Activated naive CD4-positive, alpha-beta T cell treated with anti-CD3 and anti-CD28 coated beads, Interleukin-2, amount 10 ng/mL, durations not matched to agents 7 days and 5 days (primary cell): ENCODE results near the gene VPS45.

ENCODE experiments used
- CTCF ChIA-PET: fragments of 350-600 bp; sonication (Branson Sonifier 250); formaldehyde crosslinking; loops from one replicate; lab custom pipeline; 2021; ENCODE audit warnings: antibody characterized with exemption; lab: Charles Lee
- DNase-seq: peaks from one replicate; pipeline ENCODE4 v3.0.0-alpha.2; 2020
- H3K27ac Mint-ChIP-seq: one replicate; pipeline ENCODE4 v1.8.0; 2021; ENCODE audit warnings: mild to moderate bottlenecking, moderate library complexity, mixed read lengths
- H3K27me3 Mint-ChIP-seq: one replicate; pipeline ENCODE4 v1.8.0; 2021; ENCODE audit warnings: mild to moderate bottlenecking, mixed read lengths
- H3K36me3 Mint-ChIP-seq: one replicate; pipeline ENCODE4 v1.8.0; 2021; ENCODE audit warnings: mixed read lengths
- H3K4me1 Mint-ChIP-seq: one replicate; pipeline ENCODE4 v1.8.0; 2021; ENCODE audit warnings: mixed read lengths
- H3K4me3 Mint-ChIP-seq: one replicate; pipeline ENCODE4 v1.8.0; 2021; ENCODE audit warnings: mild to moderate bottlenecking, moderate library complexity, mixed read lengths
- H3K9me3 Mint-ChIP-seq: one replicate; pipeline ENCODE4 v1.8.0; 2021; ENCODE audit warnings: mixed read lengths

The VPS45 gene

DNA sequence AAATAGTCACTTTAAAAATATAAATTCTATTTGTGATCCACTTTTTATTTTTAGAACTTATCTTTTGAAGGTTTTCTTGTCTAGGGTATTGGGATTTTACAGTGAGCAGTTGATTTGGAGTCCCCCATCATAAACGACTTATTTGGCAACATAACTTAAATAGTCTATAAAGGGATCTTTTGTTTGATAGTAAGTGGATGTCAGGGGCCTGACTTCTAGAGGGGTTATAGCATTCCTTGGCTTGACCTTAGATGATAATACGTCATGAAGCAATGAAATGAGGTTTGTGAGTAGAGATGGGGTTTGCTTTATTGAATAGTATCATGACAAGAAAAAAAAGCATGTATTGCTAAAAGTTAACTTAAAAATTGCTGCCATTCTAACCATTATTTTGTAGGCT is 17.8 kb downstream of the VPS45 start:
- H3K4me1 Mint-ChIP-seq = peaks cover 16% of the 10 kb centered on the region
- no peak overlapping the region for H3K27ac Mint-ChIP-seq

DNA sequence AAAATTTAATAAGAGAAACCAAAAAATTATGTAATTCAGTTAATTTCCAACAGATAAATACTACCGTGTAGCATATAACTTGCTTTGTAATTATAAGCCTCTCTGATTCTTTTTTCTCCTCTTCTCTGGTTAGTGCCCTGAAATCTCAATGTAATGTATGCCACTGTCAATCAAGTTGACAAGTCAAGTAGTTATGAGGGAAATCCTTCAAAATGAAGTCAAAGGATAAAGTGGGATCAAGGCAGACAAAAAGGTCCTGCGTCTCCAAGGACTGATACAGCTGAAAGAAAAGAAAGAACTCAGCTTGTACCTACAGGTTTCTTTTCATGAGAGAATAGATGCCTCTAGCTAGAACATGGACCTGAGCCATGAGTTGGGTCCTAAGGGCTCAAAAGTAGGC is 19.8 kb downstream of the VPS45 start:
- no peaks in the 10 kb centered on the region for H3K9me3 Mint-ChIP-seq
- no peaks in the 10 kb centered on the region for H3K27me3 Mint-ChIP-seq
- CTCF ChIA-PET = interaction anchor here (0.5 kb wide), 1 partner anchor 167 kb away, joined by 3 read pairs; no protein-coding TSS in a partner anchor
- H3K4me3 Mint-ChIP-seq = no peak overlapping the region
- peaks cover 28% of the 10 kb centered on the region for H3K4me1 Mint-ChIP-seq
- peaks cover 41% of the 10 kb centered on the region for H3K36me3 Mint-ChIP-seq
- H3K27ac Mint-ChIP-seq = no peak overlapping the region
- no peak for DNase-seq

More for the DNA sequence above, 17.8 kb downstream of the VPS45 start:
- DNase-seq = no peak
- Mint-ChIP-seq H3K4me3 (no peak overlapping the region), H3K9me3 (no peaks in the 10 kb centered on the region), H3K27me3 (no peaks in the 10 kb centered on the region), H3K36me3 (peaks cover 48% of the 10 kb centered on the region)
- CTCF ChIA-PET = no interaction called here

- H3K36me3 Mint-ChIP-seq = peaks cover 35% of the 10 kb centered on the region
- H3K4me3 Mint-ChIP-seq = no peak overlapping the region
- H3K27me3 Mint-ChIP-seq = no peaks in the 10 kb centered on the region
- peaks cover 46% of the 10 kb centered on the region for H3K4me1 Mint-ChIP-seq
- no peak for DNase-seq
- H3K27ac Mint-ChIP-seq = no peak overlapping the region
- no peaks in the 10 kb centered on the region for H3K9me3 Mint-ChIP-seq
- CTCF ChIA-PET = interaction anchor here (1.3 to 1.5 kb wide), 2 partner anchors 75 to 97 kb away, joined by 3 read pairs; no protein-coding TSS in a partner anchor
Measured at GRCh38 chr1:150089846-150090520, 22.4 kb downstream of the VPS45 start.

DNA sequence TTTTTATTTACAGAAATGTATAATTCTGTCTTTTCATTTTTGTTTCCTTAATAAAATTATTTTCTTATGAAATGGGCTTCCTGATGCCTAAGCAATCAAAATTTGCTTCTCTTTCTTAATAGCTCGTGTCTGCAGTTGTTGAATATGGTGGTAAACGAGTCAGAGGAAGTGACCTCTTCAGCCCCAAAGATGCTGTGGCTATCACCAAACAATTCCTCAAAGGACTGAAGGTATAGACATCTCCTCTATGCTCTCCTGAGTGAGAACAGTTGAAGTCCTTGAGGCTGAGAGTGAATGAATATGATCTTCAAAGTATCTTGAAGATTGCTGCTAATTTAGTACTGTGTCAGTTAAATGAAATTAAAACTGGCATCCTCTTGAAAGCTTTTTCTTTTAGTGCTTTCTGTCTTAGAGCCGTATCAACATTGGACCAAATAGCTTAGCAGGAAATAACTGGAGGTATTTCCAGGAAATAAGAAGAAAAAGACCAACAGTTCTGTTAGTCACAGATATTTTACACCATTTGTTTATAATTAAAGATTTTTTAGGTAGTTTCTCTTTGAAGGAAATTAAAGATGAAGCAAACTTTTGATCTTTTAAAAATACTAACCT is 24.7 kb downstream of the VPS45 start:
- peaks cover 26% of the 10 kb centered on the region for H3K36me3 Mint-ChIP-seq
- H3K27ac Mint-ChIP-seq = peak overlapping the region; percentile 78
- peaks cover 48% of the 10 kb centered on the region for H3K4me1 Mint-ChIP-seq
- DNase-seq = no peak
- H3K27me3 Mint-ChIP-seq = no peaks in the 10 kb centered on the region
- H3K4me3 Mint-ChIP-seq = no peak overlapping the region
- H3K9me3 Mint-ChIP-seq = no peaks in the 10 kb centered on the region
- CTCF ChIA-PET = interaction anchor here (0.9 kb wide), 2 partner anchors 77 to 103 kb away, joined by 3 to 4 read pairs; no protein-coding TSS in a partner anchor

DNA sequence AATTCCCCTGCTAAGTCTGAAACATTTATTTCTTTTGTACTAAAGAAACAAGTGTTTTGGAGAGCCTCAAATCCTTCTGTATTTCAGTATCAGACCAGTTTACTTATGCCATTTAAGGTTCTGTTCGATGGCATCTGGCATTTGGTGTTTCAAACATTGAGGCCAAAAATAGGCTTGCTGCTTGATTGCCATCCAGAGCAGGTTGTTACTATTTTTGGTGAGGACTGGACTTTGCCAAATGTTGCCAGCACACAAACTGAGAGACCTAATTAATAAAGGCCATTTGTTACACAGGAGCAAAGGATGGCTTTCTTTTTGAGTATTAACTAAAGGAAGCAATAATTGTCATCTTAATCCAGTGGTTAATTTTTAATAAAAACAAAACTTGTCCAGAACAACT is 26.2 kb downstream of the VPS45 start:
- Mint-ChIP-seq H3K36me3 (peaks cover 23% of the 10 kb centered on the region), H3K4me3 (no peak overlapping the region), H3K27ac (no peak overlapping the region), H3K27me3 (no peaks in the 10 kb centered on the region), H3K9me3 (no peaks in the 10 kb centered on the region), H3K4me1 (peaks cover 49% of the 10 kb centered on the region)
- CTCF ChIA-PET = no interaction called here
- DNase-seq = no peak

DNA sequence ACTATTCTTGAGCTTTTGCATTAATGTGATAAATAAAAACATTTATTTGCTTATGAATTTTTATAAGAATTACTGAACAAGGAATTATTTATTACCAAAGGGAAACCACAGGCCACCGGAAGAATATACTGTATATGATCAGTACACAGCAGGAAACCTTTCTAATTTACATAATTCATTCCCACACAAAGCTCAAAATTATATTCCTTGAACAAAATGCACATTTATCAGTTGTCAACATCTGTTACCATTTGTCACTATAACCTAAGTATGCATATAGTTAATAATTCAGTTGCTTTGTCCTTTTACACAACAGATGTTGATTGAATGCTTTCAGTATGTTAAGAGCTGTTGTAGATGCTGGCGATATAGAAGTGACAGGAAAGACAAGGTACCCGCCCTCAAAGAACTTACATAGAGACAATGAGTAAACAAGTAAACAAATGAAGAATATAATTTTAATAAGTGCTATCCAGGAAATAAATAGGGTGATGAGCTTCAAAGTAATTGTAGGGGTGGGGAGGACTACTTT is 27.2 kb downstream of the VPS45 start:
- CTCF ChIA-PET = interaction anchor here (1.0 to 1.6 kb wide), 3 partner anchors 9 to 92 kb away, joined by 3 to 6 read pairs (median 4); no protein-coding TSS in a partner anchor
- no peak overlapping the region for H3K4me3 Mint-ChIP-seq
- no peaks in the 10 kb centered on the region for H3K9me3 Mint-ChIP-seq
- no peaks in the 10 kb centered on the region for H3K27me3 Mint-ChIP-seq
- H3K4me1 Mint-ChIP-seq = peaks cover 49% of the 10 kb centered on the region
- no peak overlapping the region for H3K27ac Mint-ChIP-seq
- no peak for DNase-seq
- H3K36me3 Mint-ChIP-seq = peaks cover 20% of the 10 kb centered on the region

DNA sequence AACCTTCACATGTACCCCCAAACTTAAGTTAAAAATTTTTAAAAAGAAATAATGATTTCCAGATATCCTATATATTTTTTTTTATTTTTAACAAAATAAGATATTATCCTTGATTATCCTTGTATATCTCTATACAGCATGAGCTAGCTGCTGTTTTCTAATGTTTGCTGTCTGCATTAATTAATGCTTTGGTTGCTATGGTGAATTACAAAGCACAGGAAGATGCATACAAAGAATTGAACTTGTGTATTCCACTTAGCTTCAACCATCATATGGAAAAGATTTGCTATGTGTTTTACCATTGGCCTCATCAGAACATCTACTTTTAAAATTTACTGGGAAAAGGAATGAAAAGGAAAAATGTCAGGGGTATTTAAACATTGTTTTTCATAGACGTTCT is 35.4 kb downstream of the VPS45 start:
- H3K27ac Mint-ChIP-seq = no peak overlapping the region
- H3K27me3 Mint-ChIP-seq = no peaks in the 10 kb centered on the region
- H3K4me3 Mint-ChIP-seq = no peak overlapping the region
- no peak for DNase-seq
- CTCF ChIA-PET = interaction anchor here (1.7 to 2.7 kb wide), 2 partner anchors 8 to 63 kb away, joined by 4 to 8 read pairs; no protein-coding TSS in a partner anchor
- peaks cover 41% of the 10 kb centered on the region for H3K4me1 Mint-ChIP-seq
- H3K36me3 Mint-ChIP-seq = peaks cover 40% of the 10 kb centered on the region
- H3K9me3 Mint-ChIP-seq = no peaks in the 10 kb centered on the region

DNA sequence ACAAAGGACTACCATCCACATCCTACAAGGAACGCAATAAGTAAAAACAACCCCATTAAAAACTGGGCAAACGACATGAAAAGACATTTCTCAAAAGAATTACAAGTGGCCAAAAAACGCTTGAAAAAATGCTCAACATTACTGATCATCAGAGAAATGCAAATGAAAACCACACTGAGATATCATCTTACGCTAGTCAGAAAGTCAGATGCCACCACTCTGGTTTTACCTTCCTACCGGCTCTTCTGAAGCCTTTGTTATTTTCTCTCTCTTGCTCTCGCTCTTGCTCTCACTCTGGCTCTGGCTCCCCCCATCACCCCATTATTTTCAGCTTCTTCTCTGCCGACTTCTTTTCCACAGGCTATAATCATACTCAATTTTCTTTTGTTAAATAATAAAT is 38.8 kb downstream of the VPS45 start:
- peak; percentile 41 for DNase-seq
- Mint-ChIP-seq H3K9me3 (no peaks in the 10 kb centered on the region), H3K36me3 (peaks cover 35% of the 10 kb centered on the region), H3K4me1 (peaks cover 66% of the 10 kb centered on the region), H3K27ac (peak overlapping the region; percentile 92), H3K27me3 (no peaks in the 10 kb centered on the region), H3K4me3 (peak overlapping the region; percentile 50)
- CTCF ChIA-PET = no interaction called here

DNA sequence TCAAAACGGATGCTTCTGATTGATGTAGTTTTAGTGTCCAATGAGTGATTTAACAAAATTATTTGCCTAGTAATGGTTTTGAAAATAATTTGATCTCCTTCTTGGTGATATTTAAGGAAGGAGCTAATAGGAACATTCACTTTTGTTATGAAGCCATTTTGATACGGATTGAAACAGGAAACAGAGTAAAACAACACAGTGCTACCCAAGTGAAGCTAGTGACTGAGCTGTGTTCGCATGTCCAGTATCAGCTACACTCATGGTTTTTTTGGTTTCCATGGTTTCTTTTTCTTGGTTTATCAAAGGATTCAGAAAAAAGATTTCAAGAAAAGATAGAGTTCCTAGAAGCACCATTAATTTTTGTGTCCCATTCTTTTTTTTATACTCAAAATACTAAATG is 42.0 kb downstream of the VPS45 start:
- Mint-ChIP-seq H3K4me1 (peaks cover 80% of the 10 kb centered on the region), H3K27me3 (no peaks in the 10 kb centered on the region), H3K27ac (peak overlapping the region; percentile 99), H3K9me3 (peaks cover 4% of the 10 kb centered on the region), H3K36me3 (peaks cover 51% of the 10 kb centered on the region), H3K4me3 (peak overlapping the region; percentile 67)
- CTCF ChIA-PET = interaction anchor here (1.5 kb wide), 1 partner anchor 78 kb away, joined by 5 read pairs; no protein-coding TSS in a partner anchor
- DNase-seq = no peak

- CTCF ChIA-PET = interaction anchor here (1.5 kb wide), 1 partner anchor 77 kb away, joined by 5 read pairs; no protein-coding TSS in a partner anchor
- no peak for DNase-seq
- H3K27ac Mint-ChIP-seq = peak overlapping the region; percentile 99
- peaks cover 51% of the 10 kb centered on the region for H3K36me3 Mint-ChIP-seq
- no peaks in the 10 kb centered on the region for H3K27me3 Mint-ChIP-seq
- H3K4me1 Mint-ChIP-seq = peaks cover 77% of the 10 kb centered on the region
- peaks cover 7% of the 10 kb centered on the region for H3K9me3 Mint-ChIP-seq
- peak overlapping the region; percentile 67 for H3K4me3 Mint-ChIP-seq
Measured at GRCh38 chr1:150110116-150110515, 42.5 kb downstream of the VPS45 start.

- Mint-ChIP-seq H3K36me3 (peaks cover 49% of the 10 kb centered on the region), H3K27ac (peak overlapping the region; percentile 84), H3K4me3 (peak overlapping the region; percentile 63), H3K4me1 (peaks cover 62% of the 10 kb centered on the region), H3K27me3 (no peaks in the 10 kb centered on the region), H3K9me3 (peaks cover 11% of the 10 kb centered on the region)
- no peak for DNase-seq
- CTCF ChIA-PET = no interaction called here
Measured at GRCh38 chr1:150111670-150112069, 44.1 kb downstream of the VPS45 start.

DNA sequence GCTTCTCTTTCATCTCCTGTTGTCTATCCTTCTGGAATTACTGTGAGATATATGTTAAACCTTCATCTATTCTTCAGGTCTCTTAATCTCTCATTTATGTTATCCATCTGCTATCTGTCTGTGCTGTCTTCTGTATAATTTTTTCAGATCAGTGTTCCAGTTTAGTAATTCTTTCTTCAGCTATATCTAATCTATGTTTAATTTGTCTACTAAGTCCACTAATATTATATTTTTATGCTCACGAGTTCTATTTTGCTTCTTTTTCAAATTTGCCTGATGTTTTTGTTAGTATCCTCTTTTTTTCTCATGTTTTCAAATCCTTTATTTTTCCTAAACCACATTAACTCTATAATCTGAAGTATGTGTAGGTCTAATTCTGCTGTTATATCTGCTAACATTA is 47.5 kb downstream of the VPS45 start:
- peaks cover 11% of the 10 kb centered on the region for H3K9me3 Mint-ChIP-seq
- H3K4me1 Mint-ChIP-seq = peaks cover 28% of the 10 kb centered on the region
- H3K27ac Mint-ChIP-seq = no peak overlapping the region
- no peaks in the 10 kb centered on the region for H3K27me3 Mint-ChIP-seq
- H3K36me3 Mint-ChIP-seq = peaks cover 41% of the 10 kb centered on the region
- DNase-seq = no peak
- CTCF ChIA-PET = interaction anchor here (1.1 to 1.3 kb wide), 2 partner anchors 24 to 56 kb away, joined by 3 read pairs; no protein-coding TSS in a partner anchor
- no peak overlapping the region for H3K4me3 Mint-ChIP-seq

GRCh38 chr1:150118716-150119115 is 51.1 kb downstream of the VPS45 start:
- Mint-ChIP-seq H3K9me3 (peaks cover 11% of the 10 kb centered on the region), H3K36me3 (peaks cover 30% of the 10 kb centered on the region), H3K4me3 (no peak overlapping the region), H3K27ac (no peak overlapping the region), H3K4me1 (no peaks in the 10 kb centered on the region), H3K27me3 (no peaks in the 10 kb centered on the region)
- CTCF ChIA-PET = interaction anchor here (1.4 kb wide), 1 partner anchor 45 kb away, joined by 4 read pairs; no protein-coding TSS in a partner anchor
- DNase-seq = no peak

DNA sequence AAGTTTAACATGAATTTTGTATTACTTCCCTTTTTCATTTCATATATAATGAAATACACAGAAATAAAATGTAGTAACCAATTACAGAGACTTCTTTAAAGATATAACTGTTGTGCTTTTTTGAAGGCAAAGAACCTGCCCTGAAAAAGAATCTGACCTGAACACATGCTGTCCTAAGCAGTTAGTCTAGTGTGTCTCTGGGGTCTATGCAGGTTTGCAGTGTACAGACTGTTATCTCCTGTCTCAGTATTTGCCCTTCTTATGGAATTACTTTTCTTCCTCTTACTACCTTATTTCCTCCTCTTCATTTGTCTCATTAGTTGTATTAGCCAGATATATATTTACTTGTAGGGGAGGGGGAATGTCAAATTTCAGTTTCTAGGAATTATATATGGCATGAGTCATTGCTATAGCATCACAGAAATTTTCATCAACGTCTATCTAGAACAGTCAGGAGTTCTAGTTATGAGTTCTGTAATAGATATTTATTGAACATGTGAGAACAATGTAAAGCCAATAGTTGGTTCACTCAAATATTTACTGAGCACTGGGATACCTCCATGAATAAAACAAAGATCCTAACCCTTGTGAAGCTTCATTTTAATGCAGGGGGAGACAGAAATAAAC is 53.8 kb downstream of the VPS45 start:
- Mint-ChIP-seq H3K27ac (no peak overlapping the region), H3K4me3 (no peak overlapping the region), H3K36me3 (peaks cover 12% of the 10 kb centered on the region), H3K4me1 (no peaks in the 10 kb centered on the region), H3K9me3 (no peaks in the 10 kb centered on the region), H3K27me3 (no peaks in the 10 kb centered on the region)
- CTCF ChIA-PET = no interaction called here
- no peak for DNase-seq
